HG02870 (cell line): Measurements from ENCODE around the gene KSR1.

ENCODE experiments used
- ATAC-seq: cut with Tn5 transposase; IDR thresholded peaks from one replicate; pipeline ENCODE4 v1.9.1; 2021; ENCODE audit warnings: mild to moderate bottlenecking, moderate library complexity; ENCODE audit not compliant: unreplicated experiment

The KSR1 gene

GRCh38 chr17:27566671-27567562, 110.7 kb downstream of the KSR1 start:
- ATAC-seq: no peak

GRCh38 chr17:27567563-27567859, 111.3 kb downstream of the KSR1 start:
- no peak for ATAC-seq

- no peak for ATAC-seq
Observed at GRCh38 chr17:27568216-27568615, 112.0 kb downstream of the KSR1 start.

- ATAC-seq: no peak
Observed at GRCh38 chr17:27568811-27569210, 112.6 kb downstream of the KSR1 start.

- peak; percentile 60 for ATAC-seq
Observed at GRCh38 chr17:27569257-27569722, 113.0 kb downstream of the KSR1 start.

GRCh38 chr17:27569884-27570577, 113.8 kb downstream of the KSR1 start:
- no peak for ATAC-seq

- ATAC-seq: no peak
Observed at GRCh38 chr17:27570578-27570914, 114.3 kb downstream of the KSR1 start.

GRCh38 chr17:27571563-27572352, 115.5 kb downstream of the KSR1 start:
- no peak for ATAC-seq

- ATAC-seq: no peak
Observed at GRCh38 chr17:27572665-27573064, 116.4 kb downstream of the KSR1 start.

- ATAC-seq: no peak
Observed at GRCh38 chr17:27573548-27573947, 117.3 kb downstream of the KSR1 start.

- ATAC-seq: no peak
Observed at GRCh38 chr17:27573971-27574525, 117.8 kb downstream of the KSR1 start.

- no peak for ATAC-seq
Observed at GRCh38 chr17:27575096-27575911, 119.1 kb downstream of the KSR1 start.

GRCh38 chr17:27575912-27576252, 119.6 kb downstream of the KSR1 start:
- ATAC-seq: no peak

GRCh38 chr17:27576477-27577083, 120.3 kb downstream of the KSR1 start:
- no peak for ATAC-seq

- no peak for ATAC-seq
Observed at GRCh38 chr17:27577121-27577761, 121.0 kb downstream of the KSR1 start.

- no peak for ATAC-seq
Observed at GRCh38 chr17:27577884-27578717, 121.9 kb downstream of the KSR1 start.

GRCh38 chr17:27578718-27579085, 122.5 kb downstream of the KSR1 start:
- ATAC-seq: peak; percentile 91

GRCh38 chr17:27579304-27579703, 123.1 kb downstream of the KSR1 start:
- ATAC-seq: no peak

- no peak for ATAC-seq
Observed at GRCh38 chr17:27579897-27580321, 123.7 kb downstream of the KSR1 start.
